Posterior vena cava (tissue), 2 donors: ENCODE data around the gene HYAL3. TPM values are rescaled to one million over a fixed set of nuclear protein-coding genes. Genes with fewer than 3 reads are reported as not detected.

Experiments
- DNase-seq: peaks from one replicate; pipeline ENCODE4 v3.0.0-alpha.2; 2020; ENCODE audit warnings: low spot score
- intact Hi-C, 2 donors: fragments of 100-400 bp; cut with DNase I; formaldehyde crosslinking; loops; one replicate each; pipeline versions ENCODE4 v1.14.1 to v1.14.2; 2022 to 2023
- total RNA-seq, 2 donors: library from RNA; stranded (reverse); fragmentation: NEBNext Ultra II Directional; extraction: Animal tissue kit (Norgen Biotek cat#: 25700); gene quantifications; one replicate each; pipeline ENCODE4 v1.2.1, GENCODE V29; 2021
- donor health status: DM: yes; HTN: yes; CAD: no.
- donor health status: DM: yes; HTN: yes; CAD: no.

Gene HYAL3
- total RNA-seq, 2 donors from 2014 or later, result 2.5 to 3.9 TPM

DNA sequence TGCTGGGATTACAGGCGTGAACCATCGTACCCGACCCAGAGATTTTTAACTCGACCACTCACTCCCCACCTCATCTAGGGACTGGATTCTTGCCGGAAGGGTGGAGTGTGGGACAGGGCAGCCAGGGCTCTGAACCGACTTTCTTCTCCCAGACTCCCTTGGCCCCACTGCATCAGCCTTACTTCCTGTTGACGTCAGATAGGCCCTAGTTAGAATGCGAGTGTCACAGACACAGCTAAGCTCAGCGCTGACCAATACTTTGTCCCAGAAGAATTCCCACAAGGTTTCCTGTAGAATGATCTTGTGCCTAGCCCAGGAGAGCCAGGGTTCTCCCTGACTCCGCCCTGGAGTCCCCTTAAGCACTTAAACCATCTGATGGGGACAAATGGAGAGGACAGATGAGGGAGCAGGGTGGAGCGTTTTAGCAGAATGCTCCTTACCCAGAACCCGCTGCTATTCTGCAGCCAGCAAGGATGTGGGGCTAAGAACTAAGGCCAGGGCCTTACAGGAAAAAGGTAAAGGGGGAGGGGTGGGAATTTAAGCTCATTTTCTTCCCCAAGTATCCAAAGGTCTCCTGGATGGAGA lies 34.6 kb upstream of the HYAL3 start:
- intact Hi-C loops, result loop anchor here in 1 of 2 donors (10.0 kb wide), 1 partner anchor 1721 kb away; the partner anchor contains the start of gene DUSP7
- peak; percentile 88 for DNase-seq

- intact Hi-C loops, result loop anchor here in 1 of 2 donors (10.0 kb wide), 1 partner anchor 1723 kb away; the partner anchor contains the start of gene DUSP7
- DNase-seq, result no peak
These were observed 32.2 kb upstream of the HYAL3 start for GRCh38 chr3:50331364-50331907.

GRCh38 chr3:50330330-50330729 lies 31.1 kb upstream of the HYAL3 start:
- no peak for DNase-seq
- intact Hi-C loops, result loop anchor here in 1 of 2 donors (10.0 kb wide), 1 partner anchor 1724 kb away; the partner anchor contains the start of gene DUSP7

GRCh38 chr3:50327943-50328691 lies 28.9 kb upstream of the HYAL3 start, which contains the start of gene TUSC2:
Gene TUSC2 (minus strand): TSS chr3:50328223. CDS start chr3:50328099, 124 bp downstream.
- DNase-seq, result peak; percentile 99
- intact Hi-C loops, result no loop called here

DNA sequence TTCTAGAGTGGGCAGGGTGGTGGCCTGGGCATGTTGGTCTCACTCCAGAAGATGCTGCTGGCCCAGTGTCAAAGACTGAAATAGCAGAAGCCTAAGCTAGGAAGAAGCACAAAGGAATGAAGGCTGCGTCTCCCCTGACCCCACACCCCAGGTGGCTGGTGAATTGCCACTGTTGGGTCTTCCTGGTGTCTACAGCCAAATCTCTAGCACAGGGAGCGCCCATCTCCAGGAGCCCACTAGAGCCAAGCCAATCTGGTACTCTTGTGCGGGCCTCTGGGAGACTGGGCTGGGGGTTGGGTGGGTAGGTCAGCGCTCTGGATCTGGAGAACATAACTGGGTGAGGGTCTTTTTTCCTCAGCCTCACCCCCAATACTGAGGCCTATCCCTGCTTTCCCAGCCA lies 27.9 kb upstream of the HYAL3 start:
- DNase-seq, result no peak
- intact Hi-C loops, result no loop called here

DNA sequence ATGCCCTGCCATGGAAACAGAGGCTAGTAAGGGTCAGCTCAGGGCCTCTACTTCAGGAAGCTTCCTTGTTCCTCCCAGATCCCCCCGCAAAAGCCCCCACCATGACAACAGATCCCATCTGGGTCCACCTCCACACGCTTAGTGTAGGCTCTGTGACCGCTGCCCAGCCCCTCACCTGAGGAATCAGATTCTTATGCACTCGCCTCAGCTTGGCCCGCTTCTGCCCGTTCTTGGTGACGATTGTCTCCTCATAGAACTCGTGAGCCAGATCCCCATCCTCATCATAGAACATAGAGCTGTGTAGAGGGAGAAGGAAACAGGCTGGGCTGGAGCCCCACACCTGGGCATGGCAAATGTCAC lies 27.0 kb upstream of the HYAL3 start:
- no peak for DNase-seq
- intact Hi-C loops, result no loop called here

DNA sequence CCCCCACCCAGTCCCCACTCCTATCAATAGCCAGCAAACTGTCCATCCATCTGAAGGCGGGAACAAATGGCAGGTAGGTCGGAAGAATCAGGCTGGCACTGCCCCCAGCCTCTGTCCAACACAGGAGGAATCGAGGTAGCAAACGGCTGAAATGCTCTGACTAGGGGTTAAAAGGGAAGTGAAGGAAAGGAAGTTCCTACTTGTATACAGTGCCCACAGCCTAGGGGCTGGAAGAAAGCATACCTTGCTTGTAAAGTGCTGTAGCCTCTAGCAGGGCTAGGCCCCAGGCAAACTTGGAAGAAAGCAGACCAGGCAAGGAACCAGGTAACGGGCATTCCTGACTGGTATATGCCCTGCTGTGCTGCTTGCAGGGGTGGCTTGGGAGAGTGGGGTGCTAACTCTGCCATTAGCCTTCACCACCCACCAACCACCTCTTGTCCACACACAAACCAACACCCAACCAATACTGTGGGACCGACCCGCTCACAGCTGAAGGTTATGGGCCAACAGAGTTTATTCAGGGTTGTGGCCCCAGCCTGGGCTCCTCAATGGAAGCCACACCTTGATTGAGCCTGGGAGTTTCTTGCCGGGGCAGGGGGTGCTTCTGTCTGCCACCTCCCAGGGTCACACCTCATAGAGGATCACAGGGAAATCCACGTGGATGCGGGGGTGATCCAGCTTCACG lies 26.4 kb upstream of the HYAL3 start:
- no peak for DNase-seq
- intact Hi-C loops, result no loop called here

GRCh38 chr3:50325113-50325480 lies 25.9 kb upstream of the HYAL3 start:
- intact Hi-C loops, result no loop called here

GRCh38 chr3:50324351-50325112 lies 25.3 kb upstream of the HYAL3 start:
- DNase-seq, result peak; percentile 89
- intact Hi-C loops, result no loop called here

More at GRCh38 chr3:50325113-50325480, 25.9 kb upstream of the HYAL3 start:
- no peak for DNase-seq

DNA sequence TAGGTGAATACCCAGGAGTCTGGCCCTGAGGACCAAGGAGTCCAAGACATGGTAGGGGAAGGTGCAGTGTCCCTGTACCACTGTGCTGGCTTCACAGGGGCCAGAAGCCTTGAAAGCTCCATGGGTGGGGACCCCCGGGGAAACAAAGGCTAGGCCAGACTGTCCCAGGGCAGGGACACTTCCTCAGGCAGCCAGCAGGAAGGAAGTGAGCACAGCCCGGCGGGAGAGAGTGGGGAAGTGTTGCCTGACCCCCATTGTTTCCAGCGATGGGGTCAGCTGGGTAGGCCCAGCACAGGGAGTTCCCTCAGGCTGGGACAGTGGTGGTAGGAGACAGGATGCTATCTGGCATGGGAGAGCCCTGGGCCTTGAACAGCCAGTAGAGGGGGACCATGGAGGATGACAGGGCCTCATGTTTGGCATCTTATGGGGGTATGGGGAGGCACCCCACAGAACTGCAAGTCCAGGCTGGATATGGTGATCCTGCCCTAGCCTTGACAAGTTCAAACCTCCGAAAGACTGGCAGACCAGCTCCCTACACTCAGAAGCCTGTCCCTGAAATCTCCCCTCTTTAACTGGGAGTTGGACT lies 24.5 kb upstream of the HYAL3 start:
- peak; percentile 86 for DNase-seq

GRCh38 chr3:50323092-50323600 lies 23.9 kb upstream of the HYAL3 start:
- DNase-seq, result no peak
- intact Hi-C loops, result no loop called here

More for the DNA sequence above, 24.5 kb upstream of the HYAL3 start:
- intact Hi-C loops, result no loop called here

DNA sequence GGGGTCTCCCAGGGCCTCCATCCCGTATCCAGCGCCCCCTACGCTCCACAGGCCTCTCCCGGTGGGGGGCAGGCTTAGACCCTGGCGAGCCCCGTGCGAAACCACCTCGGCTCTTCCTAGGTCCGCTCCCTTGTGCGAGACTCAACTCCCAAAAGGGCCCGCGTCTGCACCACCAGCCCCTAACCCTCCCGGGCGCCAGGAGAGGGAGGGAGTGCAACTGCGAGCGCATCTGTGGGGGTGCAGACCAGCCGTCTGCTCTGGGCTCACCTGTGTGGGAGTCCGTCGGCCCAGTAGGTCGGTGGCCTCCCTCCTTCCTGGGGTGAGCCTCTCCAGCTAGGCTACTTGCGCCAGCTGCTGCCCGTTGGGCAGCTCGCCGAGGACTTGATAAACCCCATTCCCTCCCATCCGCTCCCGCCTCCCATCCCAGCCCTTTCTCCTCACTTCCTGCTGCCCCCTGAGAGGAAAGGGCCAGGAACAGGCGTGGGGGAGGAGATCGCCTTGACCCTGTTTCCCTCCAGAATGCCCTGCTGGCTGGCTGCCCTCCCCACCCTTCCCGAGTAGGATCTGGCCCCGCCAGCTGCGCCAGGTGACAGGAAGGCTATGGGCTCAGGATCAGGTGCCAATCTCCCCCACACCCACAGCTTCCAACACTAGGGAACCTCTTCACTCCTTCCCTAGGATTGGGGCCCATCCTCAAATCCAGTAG lies 23.3 kb upstream of the HYAL3 start, which contains the start of gene HYAL2:
HYAL2 (minus strand) TSS at position 360 of the 706 bp plus-strand sequence. CDS start 2,256 bp downstream, outside the sequence.
- intact Hi-C loops, result loop anchor here in 1 of 2 donors (1.0 kb wide), 1 partner anchor 30 kb away; no protein-coding TSS in a partner anchor
- DNase-seq, result peak; percentile 91

DNA sequence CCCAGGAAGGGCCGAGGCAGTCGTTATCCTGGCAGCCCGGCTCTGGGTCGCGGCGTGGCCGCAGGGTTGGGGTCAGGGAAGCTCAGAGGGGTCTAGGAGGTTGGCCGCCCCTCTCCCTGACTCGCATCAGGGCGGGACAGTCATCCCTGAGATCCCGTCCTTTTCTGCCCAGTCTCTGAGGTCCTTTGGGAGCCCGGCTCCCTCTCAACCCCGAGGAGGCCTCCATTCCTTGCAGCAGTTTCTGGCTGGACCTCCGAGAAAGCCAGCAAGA lies 22.8 kb upstream of the HYAL3 start:
- DNase-seq, result no peak
- intact Hi-C loops, result loop anchor here in 1 of 2 donors (1.0 kb wide), 1 partner anchor 30 kb away; no protein-coding TSS in a partner anchor

DNA sequence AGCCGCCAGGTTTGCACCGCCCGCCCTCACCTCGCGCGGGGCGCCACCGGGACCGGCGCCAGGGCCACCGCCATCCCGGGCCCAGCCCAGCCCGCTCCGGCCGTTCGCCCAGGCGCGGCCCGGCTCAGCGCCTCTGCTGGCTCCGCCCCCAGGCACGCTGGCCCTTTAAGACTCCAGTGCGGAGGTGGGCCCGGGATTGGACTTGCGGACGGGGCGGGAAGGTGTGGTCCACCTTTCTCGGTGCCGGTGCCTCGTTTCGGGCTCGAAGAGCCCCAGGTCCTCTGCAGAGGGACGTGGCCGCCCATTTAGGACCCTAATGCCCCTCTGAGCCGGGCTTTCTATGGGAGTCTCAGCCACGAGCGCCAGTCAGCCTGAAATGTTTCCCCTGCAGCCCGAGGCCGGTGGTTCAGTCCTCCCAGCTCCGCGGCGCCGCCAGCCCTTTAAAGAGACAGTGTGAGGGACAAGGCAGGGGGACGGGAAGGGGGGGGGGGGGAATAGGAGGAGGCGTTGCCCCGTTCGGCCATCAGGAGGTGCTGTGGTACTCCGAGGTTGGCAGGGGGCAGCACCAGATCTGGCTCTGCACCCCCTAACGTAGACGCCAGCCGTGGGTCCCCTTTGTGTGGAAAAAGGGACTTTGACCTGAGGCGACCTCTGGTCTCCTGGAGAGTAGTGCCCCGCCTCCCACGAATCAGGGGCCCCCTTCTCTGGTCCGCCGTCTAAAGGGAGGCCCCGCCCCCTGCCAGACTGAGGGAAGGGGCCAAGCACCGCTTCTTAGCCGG lies 22.3 kb upstream of the HYAL3 start:
- DNase-seq, result peak; percentile 96
- intact Hi-C loops, result loop anchor here in 1 of 2 donors (1.0 kb wide), 1 partner anchor 31 kb away; no protein-coding TSS in a partner anchor

GRCh38 chr3:50320853-50321335 lies 21.7 kb upstream of the HYAL3 start:
- DNase-seq, result peak; percentile 91
- intact Hi-C loops, result no loop called here

DNA sequence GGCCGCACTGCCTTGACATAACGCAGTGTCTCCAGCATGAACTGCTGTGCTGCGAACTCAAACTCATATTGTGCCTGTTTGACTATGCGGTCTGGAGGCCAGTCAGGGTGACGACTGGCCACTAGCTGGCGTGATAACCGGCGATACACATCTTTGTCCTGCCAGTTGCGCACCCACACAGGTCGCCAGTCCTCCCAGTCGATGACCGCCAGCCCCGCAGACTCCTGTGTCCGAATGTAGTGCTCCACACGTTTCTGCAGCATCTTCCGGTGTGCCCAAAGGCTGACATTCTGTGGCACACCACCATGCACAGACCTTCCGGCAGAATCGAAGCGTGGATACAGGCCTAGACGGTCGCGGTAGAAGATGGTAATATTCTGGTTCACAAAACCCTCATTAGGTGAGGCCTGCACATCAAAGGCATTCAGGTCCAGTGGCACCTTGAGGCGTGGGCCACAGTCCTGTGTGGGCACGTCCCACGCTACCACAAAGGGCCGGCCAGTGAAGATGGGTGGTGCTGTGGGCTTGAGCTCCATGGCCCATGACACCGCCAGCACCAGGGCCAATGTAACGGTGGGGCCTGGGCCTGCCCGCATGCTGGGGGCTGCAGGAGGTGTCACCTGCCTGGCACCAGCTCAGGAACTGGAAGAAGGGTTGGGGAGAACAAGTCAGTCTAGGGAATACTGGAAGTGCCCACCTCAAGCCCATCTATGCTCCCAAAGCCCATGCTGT lies 20.9 kb upstream of the HYAL3 start:
- intact Hi-C loops, result no loop called here
- DNase-seq, result no peak
